ENCODE measurements around the gene CERS3.

- no peak for TF ChIP-seq NFIC (IDR thresholded peaks at IDR 0.05; ENCODE audit: borderline replicate concordance)
- TF ChIP-seq RAD21 (IDR thresholded peaks at IDR 0.05; ENCODE audit: low read length): no peak
- no peak for TF ChIP-seq CTCF (IDR thresholded peaks at IDR 0.05)
- TF ChIP-seq JUND (IDR thresholded peaks at IDR 0.05): no peak
Observed at GRCh38 chr15:100434561-100434960, 94.2 kb downstream of the CERS3 start.
